Ovary (tissue), 9 donors: ENCODE data around the gene CAMTA1. TPM values are rescaled to one million over a fixed set of nuclear protein-coding genes. Genes with fewer than 3 reads are reported as not detected.

Source experiments
- DNase-seq, 5 donors: peaks; one replicate each; pipeline ENCODE4 v3.0.0-alpha.2; 2019 to 2020
- H3K27ac ChIP-seq, 2 donors: fragments of 200-600 bp; one replicate each; pipeline versions ENCODE4 v1.5.1 to v1.8.0; 2019 to 2022
- H3K27me3 ChIP-seq: fragments of 200-600 bp; one replicate; pipeline ENCODE4 v1.8.0; 2022
- H3K36me3 ChIP-seq: fragments of 200-600 bp; sonication (generic); one replicate; pipeline ENCODE4 v1.5.1; 2019
- H3K4me1 ChIP-seq: one replicate; pipeline ENCODE4 v1.8.1; 2013; ENCODE audit warnings: mild to moderate bottlenecking, moderate library complexity; ENCODE audit not compliant: insufficient read depth
- H3K4me3 ChIP-seq: fragments of 200-600 bp; sonication (generic); one replicate; pipeline ENCODE4 v1.5.1; 2017
- H3K9me3 ChIP-seq, 2 donors: fragments of 200-600 bp in 1 of 2; sonication (generic) in 1 of 2; one replicate each; pipeline versions ENCODE4 v1.5.1 to v1.8.1; 2013 to 2019; ENCODE audit warnings: mild to moderate bottlenecking in 1 of 2, moderate library complexity in 1 of 2
- EP300 ChIP-seq: sonication (generic); formaldehyde crosslinking; IDR thresholded peaks from one replicate; pipeline ENCODE4 v1.6.1; 2017; ENCODE audit warnings: antibody characterized with exemption
- POLR2A ChIP-seq: fragments of 450-650 bp; IDR thresholded peaks from one replicate; pipeline ENCODE4 v1.6.1; 2017; ENCODE audit warnings: antibody characterized with exemption, mild to moderate bottlenecking, moderate library complexity
- WGBS, 3 donors: extraction: QIAGEN DNeasy Blood & Tissue Kit in 1 of 3; methylation state at CpG; one replicate each; pipeline versions ENCODE4 v1.1.5 to v1.1.7; 2013 to 2017; 5-methylcytosine and 5-hydroxymethylcytosine counted together
- intact Hi-C, 4 donors: fragments of 100-400 bp; cut with DNase I; formaldehyde crosslinking; loops; one replicate each; pipeline versions ENCODE4 v1.11.0 to v1.15.1; 2022 to 2023
- polyA plus RNA-seq, 2 donors: library from polyadenylated mRNA; stranded (reverse); fragments of 200-250 nt in 1 of 2; fragments of 350-450 nt in 1 of 2; fragmentation: Illumina TruSeq in 1 of 2; extraction: RNeasy Lipid Tissue Mini Kit (QIAGEN cat#74804) in 1 of 2; gene quantifications; one replicate each; pipeline ENCODE4 v1.2.3, GENCODE V29; 2013 to 2014
- total RNA-seq, 7 donors: library from RNA; depleted of rRNA in 2 of 7; stranded (reverse); fragments of >200 nt in 2 of 7; fragmentation: NEBNext Ultra II Directional in 3 of 7; extraction: Animal tissue kit (Norgen Biotek cat#: 25700) in 3 of 7; gene quantifications; one replicate each; pipeline versions ENCODE4 v1.1.0 to v1.2.4, GENCODE V29; 2016 to 2023
- TF ChIP-seq, protein P1 (sequence below), 3 donors: fragments of 450-650 bp in 2 of 3; fragments of 200-600 bp in 1 of 3; IDR thresholded peaks; one replicate each; pipeline versions ENCODE4 v1.5.1 to v1.8.0; 2016 to 2022; ENCODE audit warnings: antibody characterized with exemption in 3 of 3, mild to moderate bottlenecking in 1 of 3
- donor health status: DM: no; HTN: no; CAD: no; lungs with moderate emphysema.
- donor health status: DM: no; HTN: no; CAD: no.
- donor health status: Bipolar disorder and iron deficiency.
- donor health status: DM: yes; HTN: yes; CAD: no.
- donor health status: DM: no; HTN: no; CAD: no.
- donor health status: DM: yes; HTN: yes; CAD: no.

The CAMTA1 gene
- total and polyA plus RNA-seq, 9 donors = 51.1 to 150 (median 67.4) TPM

GRCh38 chr1:7607097-7607496, 821.8 kb downstream of the CAMTA1 start:
- no peak for DNase-seq
- H3K4me1 ChIP-seq = no peaks in the 10 kb centered on the region
- no peak overlapping the region for H3K27ac ChIP-seq
- TF ChIP-seq, protein P1, sequence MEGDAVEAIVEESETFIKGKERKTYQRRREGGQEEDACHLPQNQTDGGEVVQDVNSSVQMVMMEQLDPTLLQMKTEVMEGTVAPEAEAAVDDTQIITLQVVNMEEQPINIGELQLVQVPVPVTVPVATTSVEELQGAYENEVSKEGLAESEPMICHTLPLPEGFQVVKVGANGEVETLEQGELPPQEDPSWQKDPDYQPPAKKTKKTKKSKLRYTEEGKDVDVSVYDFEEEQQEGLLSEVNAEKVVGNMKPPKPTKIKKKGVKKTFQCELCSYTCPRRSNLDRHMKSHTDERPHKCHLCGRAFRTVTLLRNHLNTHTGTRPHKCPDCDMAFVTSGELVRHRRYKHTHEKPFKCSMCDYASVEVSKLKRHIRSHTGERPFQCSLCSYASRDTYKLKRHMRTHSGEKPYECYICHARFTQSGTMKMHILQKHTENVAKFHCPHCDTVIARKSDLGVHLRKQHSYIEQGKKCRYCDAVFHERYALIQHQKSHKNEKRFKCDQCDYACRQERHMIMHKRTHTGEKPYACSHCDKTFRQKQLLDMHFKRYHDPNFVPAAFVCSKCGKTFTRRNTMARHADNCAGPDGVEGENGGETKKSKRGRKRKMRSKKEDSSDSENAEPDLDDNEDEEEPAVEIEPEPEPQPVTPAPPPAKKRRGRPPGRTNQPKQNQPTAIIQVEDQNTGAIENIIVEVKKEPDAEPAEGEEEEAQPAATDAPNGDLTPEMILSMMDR (IDR thresholded peaks at IDR 0.05) = no peak
- no peak for TF ChIP-seq EP300
- no peak for TF ChIP-seq POLR2A
- no peaks in the 10 kb centered on the region for H3K27me3 ChIP-seq
- no peaks in the 10 kb centered on the region for H3K9me3 ChIP-seq
- no peaks in the 10 kb centered on the region for H3K36me3 ChIP-seq
- intact Hi-C loops = no loop called here
- H3K4me3 ChIP-seq = no peak overlapping the region

DNA sequence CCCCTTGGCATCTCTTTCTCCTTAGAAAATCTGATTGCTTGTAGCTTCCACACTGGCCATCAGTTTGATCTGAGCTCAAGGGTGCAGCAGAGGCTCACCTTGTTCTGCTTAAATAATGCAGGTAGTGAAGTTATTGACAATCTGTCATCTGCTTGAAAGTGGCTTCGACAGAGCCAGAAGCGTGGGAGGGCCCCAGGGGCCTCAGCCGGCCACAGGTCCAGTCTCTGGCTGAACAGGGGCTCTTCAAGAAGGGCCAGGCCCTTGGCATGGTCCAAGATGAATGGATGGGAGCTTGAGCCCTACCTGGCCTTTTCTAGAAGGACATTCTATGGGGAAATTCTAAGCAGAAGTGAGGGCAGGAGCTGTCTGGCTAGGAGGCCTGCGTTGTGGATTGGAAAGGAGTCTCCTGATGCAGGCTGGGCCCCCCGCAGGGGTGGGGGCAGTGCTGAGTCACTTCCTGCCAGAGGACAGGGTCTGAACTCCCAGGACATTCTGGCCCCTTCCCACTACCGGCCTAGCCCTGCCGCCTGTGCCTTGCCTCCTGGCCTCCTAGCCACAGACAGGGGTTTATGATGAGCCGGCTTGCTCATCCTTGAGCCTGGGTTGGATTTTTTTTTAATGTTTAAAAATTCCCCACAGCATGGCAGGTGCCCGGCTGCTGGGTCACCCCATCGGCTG, 823.5 kb downstream of the CAMTA1 start:
- peak in 1 of 5 donors; percentile 7 for DNase-seq
- no peak overlapping the region for H3K27ac ChIP-seq
- intact Hi-C loops = no loop called here
- no peak overlapping the region for H3K4me3 ChIP-seq
- H3K27me3 ChIP-seq = no peaks in the 10 kb centered on the region
- no peaks in the 10 kb centered on the region for H3K36me3 ChIP-seq
- no peaks in the 10 kb centered on the region for H3K4me1 ChIP-seq
- WGBS, 3 donors = 64 to 70% (median 65%) methylated on average over 10 of the region's 10 CpGs
- no peaks in the 10 kb centered on the region for H3K9me3 ChIP-seq
- TF ChIP-seq POLR2A (no peak), EP300 (no peak)
- TF ChIP-seq, protein P1 (IDR thresholded peaks at IDR 0.05) = no peak

DNA sequence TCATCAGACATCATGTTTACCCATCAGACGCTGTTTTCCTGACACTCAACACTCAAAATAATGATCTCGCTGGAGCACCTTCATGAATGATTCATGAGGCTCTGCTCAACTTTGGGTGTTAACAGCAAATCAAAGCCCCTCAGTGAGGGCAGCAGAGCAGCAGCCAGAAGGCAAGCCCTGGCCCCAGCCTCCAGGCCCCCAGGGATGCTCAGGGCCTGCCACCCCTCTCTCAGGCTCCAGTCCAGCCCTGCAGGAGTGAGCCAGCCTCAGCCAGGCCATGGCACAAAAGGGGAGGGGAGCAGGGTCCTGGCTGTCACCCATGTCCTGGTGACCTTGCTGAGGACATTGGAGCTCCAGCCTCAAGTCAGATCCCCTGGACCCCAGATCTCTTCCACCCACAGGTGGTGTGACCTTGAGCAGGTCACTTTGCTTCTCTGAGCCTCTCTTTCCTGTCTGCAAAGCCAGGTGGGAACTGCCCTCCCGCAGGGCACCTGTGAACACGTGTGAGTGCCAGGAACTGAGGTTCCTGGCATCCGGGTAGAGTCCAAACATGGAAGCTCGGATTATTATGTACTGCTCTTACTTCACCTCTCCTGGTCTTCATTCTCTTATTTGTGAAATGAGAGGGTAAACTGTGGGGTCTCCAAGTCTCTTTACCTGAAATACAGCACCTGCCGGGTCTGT, 824.2 kb downstream of the CAMTA1 start:
- TF ChIP-seq EP300 (no peak), POLR2A (no peak)
- TF ChIP-seq, protein P1 (IDR thresholded peaks at IDR 0.05) = no peak
- no peak overlapping the region for H3K4me3 ChIP-seq
- H3K36me3 ChIP-seq = no peaks in the 10 kb centered on the region
- H3K9me3 ChIP-seq = no peaks in the 10 kb centered on the region
- H3K4me1 ChIP-seq = no peaks in the 10 kb centered on the region
- no peaks in the 10 kb centered on the region for H3K27me3 ChIP-seq
- WGBS, 3 donors = 84 to 86% (median 84%) methylated on average over 7 of the region's 7 CpGs
- no peak overlapping the region for H3K27ac ChIP-seq
- peak in 1 of 5 donors; percentile 13 for DNase-seq
- intact Hi-C loops = no loop called here

- DNase-seq = peak in 1 of 5 donors; percentile 6
- WGBS, 3 donors = 66 to 84% (median 84%) methylated on average over 5 of the region's 5 CpGs
- TF ChIP-seq POLR2A = no peak
- TF ChIP-seq, protein P1 (IDR thresholded peaks at IDR 0.05) = no peak
- TF ChIP-seq EP300 = no peak
These were observed 825.0 kb downstream of the CAMTA1 start for GRCh38 chr1:7610106-7610731.

More at GRCh38 chr1:7610106-7610731, 825.0 kb downstream of the CAMTA1 start:
- H3K36me3 ChIP-seq = no peaks in the 10 kb centered on the region
- H3K4me1 ChIP-seq = no peaks in the 10 kb centered on the region
- H3K27me3 ChIP-seq = no peaks in the 10 kb centered on the region
- intact Hi-C loops = no loop called here
- no peak overlapping the region for H3K27ac ChIP-seq
- H3K4me3 ChIP-seq = no peak overlapping the region
- no peaks in the 10 kb centered on the region for H3K9me3 ChIP-seq
